Inflammatory macrophage treated with lipopolysaccharide for 4 hours (primary cell): ENCODE data around the gene LECT2.

Source experiments
- DNase-seq: peaks from one replicate; pipeline ENCODE4 v3.0.0-alpha.2; 2020

Gene LECT2

DNA sequence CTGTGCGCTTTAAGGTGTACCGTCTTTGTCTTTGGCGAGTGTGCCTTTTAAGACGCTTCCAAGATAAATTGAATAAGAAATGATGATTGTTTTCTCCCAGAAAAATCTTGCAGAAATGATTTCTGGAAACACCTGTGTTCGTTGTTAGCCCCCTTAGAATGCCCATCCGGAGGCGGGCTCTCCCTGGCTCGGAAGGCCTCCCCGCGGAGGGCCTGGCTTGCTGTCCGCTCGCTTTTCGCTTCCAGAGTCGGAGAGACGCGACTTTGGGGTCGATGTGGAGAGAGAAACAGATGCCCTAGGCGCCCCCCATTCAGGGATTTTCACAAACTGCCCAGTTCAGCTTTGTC, 23.9 kb downstream of the LECT2 start:
- no peak for DNase-seq

GRCh38 chr5:135930029-135930948, 24.5 kb downstream of the LECT2 start:
- DNase-seq: no peak

DNA sequence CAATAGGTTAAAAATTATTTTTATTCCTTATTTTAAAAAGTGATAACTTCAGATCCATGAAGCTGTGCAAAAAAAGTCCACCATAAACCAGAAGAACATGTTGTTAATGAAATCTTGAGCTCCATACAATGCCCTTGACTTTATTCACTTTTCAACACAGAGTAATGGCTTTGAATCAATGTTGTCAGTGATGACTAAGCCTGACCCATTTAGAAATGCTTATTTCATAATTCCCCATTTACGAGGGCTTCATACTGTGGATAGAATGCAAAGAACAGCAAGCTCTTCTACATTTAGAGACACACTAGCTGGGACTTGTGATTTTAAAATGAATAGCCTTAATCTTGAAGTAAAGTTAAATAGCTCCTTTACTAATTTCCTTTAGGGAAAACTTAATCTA, 33.4 kb downstream of the LECT2 start:
- peak; percentile 32 for DNase-seq

- no peak for DNase-seq
Observed at GRCh38 chr5:135920199-135920598, 34.6 kb downstream of the LECT2 start.

GRCh38 chr5:135916638-135917263, 38.0 kb downstream of the LECT2 start:
- no peak for DNase-seq

GRCh38 chr5:135915466-135916001, 39.2 kb downstream of the LECT2 start:
- no peak for DNase-seq

- no peak for DNase-seq
Observed at GRCh38 chr5:135913713-135914626, 40.8 kb downstream of the LECT2 start.

DNA sequence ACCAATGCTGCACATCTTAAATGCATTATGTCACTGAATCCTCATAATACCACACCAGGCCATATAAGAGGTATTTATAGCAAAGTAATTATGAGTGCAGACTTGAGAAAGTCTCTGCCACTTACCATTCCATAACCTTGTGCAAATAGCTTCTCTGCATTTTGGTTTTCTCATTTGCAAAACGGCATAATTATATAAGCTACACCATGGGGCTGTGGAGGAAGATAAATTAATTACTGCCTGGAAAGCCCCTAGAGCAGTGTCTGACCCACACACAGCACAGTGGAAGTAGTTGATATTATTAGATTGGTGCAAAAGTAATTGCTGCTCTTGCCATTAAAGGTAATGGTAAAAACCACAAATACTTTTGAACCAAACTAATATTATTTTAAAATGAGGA, 49.6 kb downstream of the LECT2 start:
- DNase-seq: no peak

- no peak for DNase-seq
Observed at GRCh38 chr5:135901633-135902032, 53.1 kb downstream of the LECT2 start.

- DNase-seq: no peak
Observed at GRCh38 chr5:135900276-135900675, 54.5 kb downstream of the LECT2 start.

DNA sequence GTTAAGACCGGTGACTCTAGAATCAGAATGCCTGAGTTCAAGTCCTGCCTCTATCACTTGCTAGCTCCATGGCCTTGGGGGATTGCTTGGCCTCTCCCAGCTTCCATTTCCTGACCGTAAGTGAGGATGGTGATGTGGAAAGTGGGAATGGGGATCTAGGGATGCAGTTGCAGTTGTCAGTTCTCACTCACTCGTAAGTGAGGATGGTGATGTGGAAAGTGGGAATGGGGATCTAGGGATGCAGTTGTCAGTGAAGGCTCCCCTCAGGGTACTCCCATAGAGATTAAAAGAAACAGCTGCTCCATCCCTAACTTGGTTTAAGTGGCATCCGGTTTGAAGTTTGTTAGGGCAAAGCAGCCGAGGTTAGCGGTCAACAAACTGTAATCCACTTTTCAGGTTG, 56.1 kb downstream of the LECT2 start:
- DNase-seq: no peak
